Gastroesophageal sphincter (tissue), 4 donors: Measurements from ENCODE around the gene NCKAP5. TPM values are rescaled to one million over a fixed set of nuclear protein-coding genes. Genes with fewer than 3 reads are reported as not detected.
"Not testable (repeated sequence)": the region's sequence is repeated elsewhere in the genome, so short reads cannot be mapped to it uniquely, and the experiment has no call there.

Experiments
- ATAC-seq: fragments of 150-250 bp; one replicate; pipeline ENCODE4 v1.9.1; 2016; ENCODE audit warnings: mild to moderate bottlenecking, moderate library complexity
- H3K27ac ChIP-seq, 4 donors: fragments of 200-600 bp; sonication (generic) in 3 of 4; 1 replicate in 3 of 4; 2 replicates in 1 of 4; pipeline ENCODE4 v1.5.1; 2016 to 2019
- H3K27me3 ChIP-seq: fragments of 200-600 bp; sonication (generic); one replicate; pipeline ENCODE4 v1.5.1; 2019
- H3K36me3 ChIP-seq, 2 donors: fragments of 200-600 bp; sonication (generic); one replicate each; pipeline ENCODE4 v1.5.1; 2019; ENCODE audit warnings: control low read depth in 1 of 2
- H3K4me1 ChIP-seq, 3 donors: fragments of 200-600 bp; sonication (generic); 1 replicate in 2 of 3; 2 replicates in 1 of 3; pipeline ENCODE4 v1.5.1; 2016 to 2019; ENCODE audit warnings: control low read depth in 2 of 3
- H3K4me3 ChIP-seq, 2 donors: fragments of 200-600 bp; sonication (generic); one replicate each; pipeline ENCODE4 v1.5.1; 2019; ENCODE audit warnings: mild to moderate bottlenecking in 1 of 2, moderate library complexity in 1 of 2
- H3K9me3 ChIP-seq, 3 donors: fragments of 200-600 bp; sonication (generic); one replicate each; pipeline ENCODE4 v1.5.1; 2017 to 2019; ENCODE audit warnings: control low read depth in 2 of 3
- EP300 ChIP-seq: sonication (generic); formaldehyde crosslinking; IDR thresholded peaks from one replicate; pipeline ENCODE4 v1.6.1; 2017; ENCODE audit warnings: antibody characterized with exemption, mild to moderate bottlenecking
- POLR2A ChIP-seq, 2 donors: fragments of 450-650 bp; IDR thresholded peaks; one replicate each; pipeline ENCODE4 v1.6.1; 2017; ENCODE audit warnings: antibody characterized with exemption in 2 of 2, mild to moderate bottlenecking in 2 of 2, moderate library complexity in 1 of 2
- POLR2AphosphoS5 ChIP-seq: sonication (generic); formaldehyde crosslinking; IDR thresholded peaks from one replicate; pipeline ENCODE4 v1.6.1; 2017; ENCODE audit warnings: antibody characterized with exemption
- WGBS, 2 donors: methylation state at CpG; one replicate each; pipeline ENCODE4 v1.1.5; 2018; ENCODE audit warnings: low coverage in 1 of 2; 5-methylcytosine and 5-hydroxymethylcytosine counted together
- total RNA-seq, 4 donors: library from RNA; depleted of rRNA; stranded (reverse); fragments of >200 nt; gene quantifications; one replicate each; pipeline ENCODE4 v1.1.0, GENCODE V29; 2016
- TF ChIP-seq, protein P1 (sequence below), 4 experiments: fragments of 200-600 bp in 2 of 4; fragments of 450-650 bp in 2 of 4; sonication (generic) in 1 of 4; IDR thresholded peaks; one replicate each; pipeline ENCODE4 v1.5.1; 2017 to 2019; ENCODE audit warnings: antibody characterized with exemption in 4 of 4, mild to moderate bottlenecking in 2 of 4, moderate library complexity in 2 of 4

NCKAP5 gene
- total RNA-seq, 4 donors from 2014 or later, result 0.16 to 0.57 (median 0.33) TPM

DNA sequence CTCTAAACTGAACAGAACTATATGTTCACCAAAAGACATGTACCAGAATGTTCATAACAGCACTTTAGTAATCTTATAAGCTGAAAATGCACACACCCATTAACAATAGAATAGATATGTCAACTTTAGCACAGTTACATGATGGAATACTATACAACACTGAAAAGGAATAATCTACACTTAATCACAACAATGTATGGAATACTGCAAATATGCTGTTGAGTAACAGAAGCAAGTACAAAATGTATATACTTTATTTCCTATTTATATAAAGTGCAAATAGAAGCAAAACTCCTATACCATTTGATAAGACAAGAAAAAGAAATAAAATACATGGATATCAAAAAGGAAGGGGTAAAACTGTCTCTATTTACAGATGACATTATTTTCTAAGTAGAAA is 352.8 kb downstream of the NCKAP5 start:
- Histone ChIP-seq H3K36me3 (no peaks in the 10 kb centered on the region), H3K9me3 (no peaks in the 10 kb centered on the region), H3K4me3 (no peak overlapping the region), H3K27me3 (no peaks in the 10 kb centered on the region), H3K27ac (no peak overlapping the region), H3K4me1 (no peaks in the 10 kb centered on the region)
- TF ChIP-seq, protein P1, sequence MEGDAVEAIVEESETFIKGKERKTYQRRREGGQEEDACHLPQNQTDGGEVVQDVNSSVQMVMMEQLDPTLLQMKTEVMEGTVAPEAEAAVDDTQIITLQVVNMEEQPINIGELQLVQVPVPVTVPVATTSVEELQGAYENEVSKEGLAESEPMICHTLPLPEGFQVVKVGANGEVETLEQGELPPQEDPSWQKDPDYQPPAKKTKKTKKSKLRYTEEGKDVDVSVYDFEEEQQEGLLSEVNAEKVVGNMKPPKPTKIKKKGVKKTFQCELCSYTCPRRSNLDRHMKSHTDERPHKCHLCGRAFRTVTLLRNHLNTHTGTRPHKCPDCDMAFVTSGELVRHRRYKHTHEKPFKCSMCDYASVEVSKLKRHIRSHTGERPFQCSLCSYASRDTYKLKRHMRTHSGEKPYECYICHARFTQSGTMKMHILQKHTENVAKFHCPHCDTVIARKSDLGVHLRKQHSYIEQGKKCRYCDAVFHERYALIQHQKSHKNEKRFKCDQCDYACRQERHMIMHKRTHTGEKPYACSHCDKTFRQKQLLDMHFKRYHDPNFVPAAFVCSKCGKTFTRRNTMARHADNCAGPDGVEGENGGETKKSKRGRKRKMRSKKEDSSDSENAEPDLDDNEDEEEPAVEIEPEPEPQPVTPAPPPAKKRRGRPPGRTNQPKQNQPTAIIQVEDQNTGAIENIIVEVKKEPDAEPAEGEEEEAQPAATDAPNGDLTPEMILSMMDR (IDR thresholded peaks at IDR 0.05), result no peak
- TF ChIP-seq POLR2AphosphoS5 (no peak), EP300 (no peak), POLR2A (IDR thresholded peaks at IDR 0.05) (no peak)
- no peak for ATAC-seq

DNA sequence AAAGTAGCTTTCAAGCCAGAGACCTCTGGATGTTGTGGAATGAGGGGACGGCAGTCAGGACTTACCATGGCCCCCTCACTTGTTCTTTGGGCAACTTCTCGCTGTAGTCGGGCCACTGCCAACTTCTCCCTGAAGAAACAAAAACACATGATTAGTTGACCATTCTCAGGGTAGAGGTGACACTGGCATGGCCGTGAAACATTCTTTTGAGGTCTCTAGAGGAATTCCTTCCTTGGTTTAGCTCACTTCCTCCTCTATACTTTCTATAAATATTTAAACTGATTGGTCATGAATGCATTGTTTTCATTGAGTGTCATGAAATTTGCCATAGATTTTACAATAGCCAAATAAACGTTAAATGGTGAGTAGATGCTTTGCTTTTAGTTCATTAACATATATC is 354.6 kb downstream of the NCKAP5 start:
- WGBS, 2 donors, result 63 to 69% methylated on average over 4 to 5 of the region's 5 CpGs
- TF ChIP-seq POLR2A (IDR thresholded peaks at IDR 0.05) (no peak), EP300 (no peak), POLR2AphosphoS5 (no peak)

DNA sequence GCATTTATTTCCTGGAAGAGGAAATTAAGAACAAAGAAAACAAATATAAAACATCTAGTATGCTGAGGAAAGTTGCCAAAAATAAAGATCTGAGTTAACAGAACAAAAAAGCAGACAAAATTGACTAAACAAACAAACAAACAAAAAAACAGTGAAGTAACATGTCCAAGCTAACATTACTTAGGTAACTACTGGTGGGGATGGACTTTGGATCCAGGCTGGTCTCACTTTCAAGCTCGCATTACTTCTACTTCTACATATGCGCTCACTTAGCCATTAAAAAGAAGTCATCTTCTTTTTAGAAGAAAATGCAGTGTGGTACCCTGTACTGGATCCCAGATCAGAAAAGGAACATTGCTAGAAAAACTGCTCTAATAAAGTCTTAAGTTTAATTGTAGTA is 358.9 kb downstream of the NCKAP5 start:
- no peak overlapping the region for H3K4me3 ChIP-seq
- ATAC-seq, result no peak
- H3K27ac ChIP-seq, result no peak overlapping the region
- H3K27me3 ChIP-seq, result no peaks in the 10 kb centered on the region
- no peaks in the 10 kb centered on the region for H3K36me3 ChIP-seq
- WGBS, 2 donors, result 97% methylated on average over 2 of the region's 2 CpGs
- H3K9me3 ChIP-seq, result peaks cover 0 to 9% (median 0%) of the 10 kb centered on the region in 3 donors
- TF ChIP-seq POLR2A (IDR thresholded peaks at IDR 0.05) (no peak), POLR2AphosphoS5 (no peak), EP300 (no peak)
- H3K4me1 ChIP-seq, result no peaks in the 10 kb centered on the region

More for the DNA sequence above, 354.6 kb downstream of the NCKAP5 start:
- no peak overlapping the region for H3K4me3 ChIP-seq
- no peak for ATAC-seq
- no peaks in the 10 kb centered on the region for H3K27me3 ChIP-seq
- no peaks in the 10 kb centered on the region for H3K9me3 ChIP-seq
- no peaks in the 10 kb centered on the region for H3K4me1 ChIP-seq
- H3K36me3 ChIP-seq, result no peaks in the 10 kb centered on the region
- H3K27ac ChIP-seq, result no peak overlapping the region

DNA sequence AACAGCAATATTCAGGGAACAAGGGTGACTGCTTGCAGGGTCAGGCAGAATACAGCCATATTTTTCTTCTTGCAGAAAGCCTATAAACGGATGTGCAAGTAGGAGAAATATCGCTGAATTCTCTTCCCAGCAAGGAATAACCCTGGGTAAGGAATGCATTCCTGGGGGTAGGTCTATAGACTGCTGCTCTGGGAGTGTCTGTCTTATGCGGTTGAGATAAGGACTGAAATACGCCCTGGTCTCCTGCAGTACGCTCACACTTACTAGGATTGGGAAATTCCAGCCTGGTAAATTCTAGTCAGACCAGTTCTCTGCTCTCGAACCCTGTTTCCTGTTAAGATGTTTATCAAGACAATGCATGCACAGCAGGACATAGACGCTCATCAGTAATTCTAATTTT is 361.6 kb downstream of the NCKAP5 start:
- not testable (repeated sequence) for H3K4me3 ChIP-seq, H3K27ac ChIP-seq, H3K4me1 ChIP-seq, ATAC-seq, H3K27me3 ChIP-seq, H3K36me3 ChIP-seq
- H3K9me3 ChIP-seq, result peaks cover 0 to 14% (median 0%) of the 10 kb centered on the region in 3 donors
- 83 to 93% methylated on average over 3 to 7 of the region's 7 CpGs for WGBS, 2 donors

DNA sequence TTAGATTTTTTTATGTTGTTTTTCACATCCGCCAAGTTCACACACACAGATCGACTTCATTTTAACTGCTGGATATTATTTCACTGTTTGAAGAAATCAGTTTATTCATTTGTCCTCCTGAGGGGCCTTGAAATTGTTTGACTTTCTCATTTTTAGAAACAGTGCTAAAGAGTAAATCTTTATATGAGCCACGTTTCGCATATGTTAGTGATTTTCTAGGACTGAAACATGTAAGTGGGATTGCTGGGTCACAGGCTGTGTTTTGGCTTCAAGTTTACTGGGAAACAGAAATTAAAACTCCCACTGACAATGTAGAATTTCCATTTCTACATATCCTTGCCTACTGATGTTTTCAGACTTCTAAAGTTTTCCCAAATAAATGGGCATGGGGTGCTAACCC is 363.8 kb downstream of the NCKAP5 start:
- Histone ChIP-seq H3K9me3 (peaks cover 0 to 18% (median 0%) of the 10 kb centered on the region in 3 donors), H3K27me3 (no peaks in the 10 kb centered on the region), H3K4me3 (no peak overlapping the region), H3K36me3 (no peaks in the 10 kb centered on the region), H3K4me1 (no peaks in the 10 kb centered on the region), H3K27ac (no peak overlapping the region)
- TF ChIP-seq EP300 (no peak), POLR2AphosphoS5 (no peak), POLR2A (IDR thresholded peaks at IDR 0.05) (no peak)
- TF ChIP-seq, protein P1 (IDR thresholded peaks at IDR 0.05), result no peak
- ATAC-seq, result no peak
- 65 to 70% methylated on average over 3 to 4 of the region's 4 CpGs for WGBS, 2 donors

DNA sequence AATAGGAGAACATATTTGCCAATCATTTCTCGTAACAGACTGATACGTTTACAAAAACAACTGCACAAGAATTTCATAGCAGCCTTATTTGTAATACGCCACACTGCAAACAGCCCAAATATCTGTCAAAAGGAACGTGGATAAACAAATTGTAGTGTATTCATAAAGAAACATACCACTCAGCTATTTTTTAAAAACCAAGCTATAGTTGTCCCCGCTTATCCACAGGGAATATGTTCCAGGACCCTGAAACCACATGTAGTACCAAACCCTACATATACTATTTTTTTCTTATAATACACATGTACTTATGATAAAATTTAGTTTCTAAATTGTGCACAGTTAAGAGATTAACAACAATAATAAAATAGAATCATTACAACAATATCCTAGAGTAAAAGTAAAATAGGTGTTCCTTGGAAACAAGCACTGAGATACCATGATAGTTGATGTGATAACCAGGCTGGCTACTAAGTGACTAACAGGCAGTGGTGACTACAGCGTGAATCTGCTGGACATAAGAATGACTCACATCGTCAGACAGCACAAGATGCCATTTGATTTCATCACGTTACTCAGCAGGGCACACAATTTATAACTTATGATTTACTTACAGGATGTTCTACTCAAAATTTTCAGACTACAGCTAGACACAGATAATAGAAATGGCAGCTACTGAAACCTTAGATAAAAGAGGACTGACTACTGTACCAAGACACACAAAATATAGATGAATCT is 367.4 kb downstream of the NCKAP5 start:
- H3K4me1 ChIP-seq, result no peaks in the 10 kb centered on the region
- H3K27me3 ChIP-seq, result no peaks in the 10 kb centered on the region
- TF ChIP-seq EP300 (no peak), POLR2AphosphoS5 (no peak), POLR2A (IDR thresholded peaks at IDR 0.05) (no peak)
- TF ChIP-seq, protein P1 (IDR thresholded peaks at IDR 0.05), result no peak
- H3K36me3 ChIP-seq, result no peaks in the 10 kb centered on the region
- no peak overlapping the region for H3K27ac ChIP-seq
- ATAC-seq, result no peak
- no peak overlapping the region for H3K4me3 ChIP-seq
- peaks cover 0 to 9% (median 0%) of the 10 kb centered on the region in 3 donors for H3K9me3 ChIP-seq
- 64 to 75% methylated on average over 8 of the region's 8 CpGs for WGBS, 2 donors
